KBM-7 (cell line): Measurements from ENCODE around the gene CACNA1C.
A peak's percentile ranks its signal among the peaks of the same experiment; 100 is the strongest.

Experiments
- DNase-seq: peaks from one replicate; pipeline ENCODE4 v3.0.0-alpha.2; 2015
- in situ Hi-C: fragments of 300-500 bp; cut with MboI; formaldehyde crosslinking; loops from 2 replicates; pipeline ENCODE4 v1.14.3; 2020; ENCODE audit warnings: low sequenced_read_pairs, low pct_unique_long_range_greater_than_20kb, mixed read lengths

The CACNA1C gene

GRCh38 chr12:2689393-2689792 lies 636.6 kb downstream of the CACNA1C start:
- in situ Hi-C loops: no loop called here
- DNase-seq: no peak

GRCh38 chr12:2689879-2690278 lies 637.1 kb downstream of the CACNA1C start:
- no peak for DNase-seq
- in situ Hi-C loops: no loop called here

- in situ Hi-C loops: no loop called here
- DNase-seq: no peak
These were observed 637.7 kb downstream of the CACNA1C start for GRCh38 chr12:2690348-2691005.

- DNase-seq: peak; percentile 81
- in situ Hi-C loops: no loop called here
These were observed 638.2 kb downstream of the CACNA1C start for GRCh38 chr12:2691006-2691344.

- DNase-seq: peak; percentile 80
- in situ Hi-C loops: no loop called here
These were observed 638.7 kb downstream of the CACNA1C start for GRCh38 chr12:2691345-2692071.

GRCh38 chr12:2692080-2692479 lies 639.3 kb downstream of the CACNA1C start:
- no peak for DNase-seq
- in situ Hi-C loops: no loop called here

GRCh38 chr12:2693244-2693860 lies 640.6 kb downstream of the CACNA1C start:
- in situ Hi-C loops: no loop called here
- peak; percentile 54 for DNase-seq

GRCh38 chr12:2693980-2694610 lies 641.3 kb downstream of the CACNA1C start:
- in situ Hi-C loops: no loop called here
- no peak for DNase-seq

GRCh38 chr12:2696136-2696535 lies 643.3 kb downstream of the CACNA1C start:
- in situ Hi-C loops: no loop called here
- DNase-seq: peak; percentile 59

GRCh38 chr12:2697057-2697800 lies 644.4 kb downstream of the CACNA1C start:
- no peak for DNase-seq
- in situ Hi-C loops: no loop called here

GRCh38 chr12:2698566-2698965 lies 645.8 kb downstream of the CACNA1C start:
- in situ Hi-C loops: no loop called here
- no peak for DNase-seq

- in situ Hi-C loops: no loop called here
- no peak for DNase-seq
These were observed 657.9 kb downstream of the CACNA1C start for GRCh38 chr12:2710701-2711100.

GRCh38 chr12:2719392-2719791 lies 666.6 kb downstream of the CACNA1C start:
- DNase-seq: no peak
- in situ Hi-C loops: no loop called here

GRCh38 chr12:2722806-2723205 lies 670.0 kb downstream of the CACNA1C start:
- DNase-seq: no peak
- in situ Hi-C loops: no loop called here

- in situ Hi-C loops: no loop called here
- peak; percentile 86 for DNase-seq
These were observed 679.5 kb downstream of the CACNA1C start for GRCh38 chr12:2732290-2732689.

- in situ Hi-C loops: no loop called here
- DNase-seq: peak; percentile 60
These were observed 680.9 kb downstream of the CACNA1C start for GRCh38 chr12:2733493-2734355.

- DNase-seq: peak; percentile 36
- in situ Hi-C loops: no loop called here
These were observed 682.6 kb downstream of the CACNA1C start for GRCh38 chr12:2735432-2735831.

- in situ Hi-C loops: no loop called here
- DNase-seq: no peak
These were observed 685.0 kb downstream of the CACNA1C start for GRCh38 chr12:2737656-2738241.
